ENCODE measurements around the gene RHPN2. TPM values are rescaled to one million over a fixed set of nuclear protein-coding genes. Genes with fewer than 3 reads are reported as not detected.
A peak's percentile ranks its signal among the peaks of the same experiment; 100 is the strongest.

The RHPN2 gene
- total and polyA plus RNA-seq, 2 of the 13 experiments (the other 11 are each of a cell fraction or from before 2014, with no cell fraction given) = 20.3 to 48.0 TPM

DNA sequence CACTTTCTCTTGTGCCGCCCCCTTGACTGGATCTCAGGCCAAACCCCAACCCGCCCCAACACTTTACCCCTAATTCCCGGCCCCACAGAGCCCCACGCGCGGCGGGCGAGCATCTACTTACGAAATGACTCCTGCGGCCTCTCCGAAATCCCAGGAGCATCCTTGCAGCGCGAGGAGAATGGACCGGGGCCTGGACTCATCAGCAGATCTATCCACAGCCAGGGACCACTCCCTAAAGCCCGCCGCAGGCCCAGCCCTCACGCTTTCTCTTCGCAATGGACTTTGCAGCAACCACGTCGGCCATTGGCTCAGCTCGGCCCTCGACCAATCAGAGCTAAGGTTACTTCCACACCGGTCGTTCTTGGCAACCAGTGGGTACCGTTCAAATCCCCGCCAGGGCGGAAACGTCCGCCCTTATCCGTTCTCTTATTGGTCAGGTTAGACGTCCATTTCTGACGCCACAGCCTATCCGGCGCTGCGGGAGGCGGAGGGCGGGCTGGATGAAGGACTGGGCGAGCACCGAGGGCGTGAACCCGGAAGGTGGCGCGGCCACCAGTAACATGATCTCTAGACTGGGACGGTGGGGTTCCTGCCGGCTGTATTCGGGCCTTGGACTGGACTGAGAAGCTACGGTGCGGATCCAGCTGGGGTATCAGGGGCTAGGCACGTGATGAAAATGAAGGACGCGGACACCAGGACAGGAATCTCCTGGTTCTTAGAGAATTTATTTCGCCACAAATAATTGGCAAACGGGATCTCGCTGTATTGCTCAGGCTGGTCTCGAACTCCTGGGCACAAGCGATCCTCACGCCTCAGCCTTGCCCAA lies 92.8 kb downstream of the RHPN2 start, which contains the start of the genes CEP89 and FAAP24 (continued):
- TF ChIP-seq MED8 (CRISPR knock-in tag; IDR thresholded peaks at IDR 0.05; ENCODE audit: insufficient replicate concordance) = no peak
- TF ChIP-seq HNRNPK (IDR thresholded peaks at IDR 0.05; ENCODE audit: low read depth, low read length, poor library complexity, severe bottlenecking) = no peak
- TF ChIP-seq, protein P1, sequence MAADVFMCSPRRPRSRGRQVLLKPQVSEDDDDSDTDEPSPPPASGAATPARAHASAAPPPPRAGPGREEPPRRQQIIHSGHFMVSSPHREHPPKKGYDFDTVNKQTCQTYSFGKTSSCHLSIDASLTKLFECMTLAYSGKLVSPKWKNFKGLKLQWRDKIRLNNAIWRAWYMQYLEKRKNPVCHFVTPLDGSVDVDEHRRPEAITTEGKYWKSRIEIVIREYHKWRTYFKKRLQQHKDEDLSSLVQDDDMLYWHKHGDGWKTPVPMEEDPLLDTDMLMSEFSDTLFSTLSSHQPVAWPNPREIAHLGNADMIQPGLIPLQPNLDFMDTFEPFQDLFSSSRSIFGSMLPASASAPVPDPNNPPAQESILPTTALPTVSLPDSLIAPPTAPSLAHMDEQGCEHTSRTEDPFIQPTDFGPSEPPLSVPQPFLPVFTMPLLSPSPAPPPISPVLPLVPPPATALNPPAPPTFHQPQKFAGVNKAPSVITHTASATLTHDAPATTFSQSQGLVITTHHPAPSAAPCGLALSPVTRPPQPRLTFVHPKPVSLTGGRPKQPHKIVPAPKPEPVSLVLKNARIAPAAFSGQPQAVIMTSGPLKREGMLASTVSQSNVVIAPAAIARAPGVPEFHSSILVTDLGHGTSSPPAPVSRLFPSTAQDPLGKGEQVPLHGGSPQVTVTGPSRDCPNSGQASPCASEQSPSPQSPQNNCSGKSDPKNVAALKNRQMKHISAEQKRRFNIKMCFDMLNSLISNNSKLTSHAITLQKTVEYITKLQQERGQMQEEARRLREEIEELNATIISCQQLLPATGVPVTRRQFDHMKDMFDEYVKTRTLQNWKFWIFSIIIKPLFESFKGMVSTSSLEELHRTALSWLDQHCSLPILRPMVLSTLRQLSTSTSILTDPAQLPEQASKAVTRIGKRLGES (CRISPR knock-in tag; IDR thresholded peaks at IDR 0.05; ENCODE audit: borderline replicate concordance) = no peak
- TF ChIP-seq TAF1 (CRISPR knock-in tag; IDR thresholded peaks at IDR 0.05) = peak; percentile 39; the same call in 1 of the 2 replicates
- TF ChIP-seq, protein P2, sequence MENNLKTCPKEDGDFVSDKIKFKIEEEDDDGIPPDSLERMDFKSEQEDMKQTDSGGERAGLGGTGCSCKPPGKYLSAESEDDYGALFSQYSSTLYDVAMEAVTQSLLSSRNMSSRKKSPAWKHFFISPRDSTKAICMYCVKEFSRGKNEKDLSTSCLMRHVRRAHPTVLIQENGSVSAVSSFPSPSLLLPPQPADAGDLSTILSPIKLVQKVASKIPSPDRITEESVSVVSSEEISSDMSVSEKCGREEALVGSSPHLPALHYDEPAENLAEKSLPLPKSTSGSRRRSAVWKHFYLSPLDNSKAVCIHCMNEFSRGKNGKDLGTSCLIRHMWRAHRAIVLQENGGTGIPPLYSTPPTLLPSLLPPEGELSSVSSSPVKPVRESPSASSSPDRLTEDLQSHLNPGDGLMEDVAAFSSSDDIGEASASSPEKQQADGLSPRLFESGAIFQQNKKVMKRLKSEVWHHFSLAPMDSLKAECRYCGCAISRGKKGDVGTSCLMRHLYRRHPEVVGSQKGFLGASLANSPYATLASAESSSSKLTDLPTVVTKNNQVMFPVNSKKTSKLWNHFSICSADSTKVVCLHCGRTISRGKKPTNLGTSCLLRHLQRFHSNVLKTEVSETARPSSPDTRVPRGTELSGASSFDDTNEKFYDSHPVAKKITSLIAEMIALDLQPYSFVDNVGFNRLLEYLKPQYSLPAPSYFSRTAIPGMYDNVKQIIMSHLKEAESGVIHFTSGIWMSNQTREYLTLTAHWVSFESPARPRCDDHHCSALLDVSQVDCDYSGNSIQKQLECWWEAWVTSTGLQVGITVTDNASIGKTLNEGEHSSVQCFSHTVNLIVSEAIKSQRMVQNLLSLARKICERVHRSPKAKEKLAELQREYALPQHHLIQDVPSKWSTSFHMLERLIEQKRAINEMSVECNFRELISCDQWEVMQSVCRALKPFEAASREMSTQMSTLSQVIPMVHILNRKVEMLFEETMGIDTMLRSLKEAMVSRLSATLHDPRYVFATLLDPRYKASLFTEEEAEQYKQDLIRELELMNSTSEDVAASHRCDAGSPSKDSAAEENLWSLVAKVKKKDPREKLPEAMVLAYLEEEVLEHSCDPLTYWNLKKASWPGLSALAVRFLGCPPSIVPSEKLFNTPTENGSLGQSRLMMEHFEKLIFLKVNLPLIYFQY (CRISPR knock-in tag; IDR thresholded peaks at IDR 0.05; ENCODE audit: borderline replicate concordance) = peak; percentile 66; the same call in 1 of the 2 replicates
- TF ChIP-seq, protein P3, sequence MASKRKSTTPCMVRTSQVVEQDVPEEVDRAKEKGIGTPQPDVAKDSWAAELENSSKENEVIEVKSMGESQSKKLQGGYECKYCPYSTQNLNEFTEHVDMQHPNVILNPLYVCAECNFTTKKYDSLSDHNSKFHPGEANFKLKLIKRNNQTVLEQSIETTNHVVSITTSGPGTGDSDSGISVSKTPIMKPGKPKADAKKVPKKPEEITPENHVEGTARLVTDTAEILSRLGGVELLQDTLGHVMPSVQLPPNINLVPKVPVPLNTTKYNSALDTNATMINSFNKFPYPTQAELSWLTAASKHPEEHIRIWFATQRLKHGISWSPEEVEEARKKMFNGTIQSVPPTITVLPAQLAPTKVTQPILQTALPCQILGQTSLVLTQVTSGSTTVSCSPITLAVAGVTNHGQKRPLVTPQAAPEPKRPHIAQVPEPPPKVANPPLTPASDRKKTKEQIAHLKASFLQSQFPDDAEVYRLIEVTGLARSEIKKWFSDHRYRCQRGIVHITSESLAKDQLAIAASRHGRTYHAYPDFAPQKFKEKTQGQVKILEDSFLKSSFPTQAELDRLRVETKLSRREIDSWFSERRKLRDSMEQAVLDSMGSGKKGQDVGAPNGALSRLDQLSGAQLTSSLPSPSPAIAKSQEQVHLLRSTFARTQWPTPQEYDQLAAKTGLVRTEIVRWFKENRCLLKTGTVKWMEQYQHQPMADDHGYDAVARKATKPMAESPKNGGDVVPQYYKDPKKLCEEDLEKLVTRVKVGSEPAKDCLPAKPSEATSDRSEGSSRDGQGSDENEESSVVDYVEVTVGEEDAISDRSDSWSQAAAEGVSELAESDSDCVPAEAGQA (IDR thresholded peaks at IDR 0.05; ENCODE audit: low read depth) = 0 out of 2 replicates have a peak, but pooled peaks have one; percentile 35
- TF ChIP-seq, protein P3 (CRISPR knock-in tag; IDR thresholded peaks at IDR 0.05; ENCODE audit: borderline replicate concordance) = no peak
- no peak for TF ChIP-seq SETDB1 (CRISPR knock-in tag; IDR thresholded peaks at IDR 0.05; ENCODE audit: borderline replicate concordance)
- TF ChIP-seq ZNF33B (CRISPR knock-in tag; IDR thresholded peaks at IDR 0.05) = no peak; the same call in 1 of the 2 replicates
- peak; percentile 90 for TF ChIP-seq PHF20 (CRISPR knock-in tag; IDR thresholded peaks at IDR 0.05)
- TF ChIP-seq MAFK (conservative IDR thresholded peaks at IDR 0.05 in 1 of 2, IDR thresholded peaks at IDR 0.05 in 1 of 2; ENCODE audit: low read length in 2 of 2) = no peak
- TF ChIP-seq, protein P4, sequence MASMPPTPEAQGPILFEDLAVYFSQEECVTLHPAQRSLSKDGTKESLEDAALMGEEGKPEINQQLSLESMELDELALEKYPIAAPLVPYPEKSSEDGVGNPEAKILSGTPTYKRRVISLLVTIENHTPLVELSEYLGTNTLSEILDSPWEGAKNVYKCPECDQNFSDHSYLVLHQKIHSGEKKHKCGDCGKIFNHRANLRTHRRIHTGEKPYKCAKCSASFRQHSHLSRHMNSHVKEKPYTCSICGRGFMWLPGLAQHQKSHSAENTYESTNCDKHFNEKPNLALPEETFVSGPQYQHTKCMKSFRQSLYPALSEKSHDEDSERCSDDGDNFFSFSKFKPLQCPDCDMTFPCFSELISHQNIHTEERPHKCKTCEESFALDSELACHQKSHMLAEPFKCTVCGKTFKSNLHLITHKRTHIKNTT (CRISPR knock-in tag; IDR thresholded peaks at IDR 0.05) = no peak
- no peak for TF ChIP-seq ZNF83 (CRISPR knock-in tag; IDR thresholded peaks at IDR 0.05; ENCODE audit: borderline replicate concordance)

Measured in HepG2 (cell line).